Neural cell (in vitro differentiated cells): Measurements from ENCODE around the gene CA11.

Experiments used
- CTCF ChIP-seq: fragments of 450-650 bp; IDR thresholded peaks from 2 replicates; pipeline ENCODE4 v1.5.1; 2014; ENCODE audit warnings: antibody characterized with exemption, mild to moderate bottlenecking, moderate library complexity; ENCODE audit not compliant: poor library complexity, severe bottlenecking
- EP300 ChIP-seq: fragments of 450-650 bp; conservative IDR thresholded peaks from 2 replicates; pipeline ENCODE4 v1.6.1; 2014; ENCODE audit warnings: antibody characterized with exemption, mild to moderate bottlenecking, moderate library complexity; ENCODE audit not compliant: poor library complexity, severe bottlenecking
- EZH2 ChIP-seq: fragments of 200-600, 300-800 bp; shearing (Covaris generic), sonication (generic); IDR thresholded peaks from 2 replicates; pipeline ENCODE4 v1.6.1; 2014; ENCODE audit warnings: antibody characterized with exemption, low read length, borderline replicate concordance, mild to moderate bottlenecking; ENCODE audit not compliant: insufficient read depth, poor library complexity, severe bottlenecking
- MXI1 ChIP-seq: fragments of 450-650 bp; conservative IDR thresholded peaks from 2 replicates; pipeline ENCODE4 v1.6.1; 2014; ENCODE audit warnings: antibody characterized with exemption, mild to moderate bottlenecking; ENCODE audit not compliant: poor library complexity, severe bottlenecking
- POLR2AphosphoS5 ChIP-seq: IDR thresholded peaks from 2 replicates; pipeline ENCODE4 v1.6.1; 2012
- RAD21 ChIP-seq: fragments of 450-650 bp; conservative IDR thresholded peaks from 2 replicates; pipeline ENCODE4 v1.6.1; 2014; ENCODE audit warnings: antibody characterized with exemption, mild to moderate bottlenecking, moderate library complexity
- REST ChIP-seq: IDR thresholded peaks from 2 replicates; pipeline ENCODE4 v1.6.1; 2012; ENCODE audit warnings: borderline replicate concordance

- no peak for TF ChIP-seq EZH2
- TF ChIP-seq CTCF, result no peak
- TF ChIP-seq MXI1, result no peak
- no peak for TF ChIP-seq EP300
- TF ChIP-seq POLR2AphosphoS5, result no peak
- TF ChIP-seq REST, result no peak
- TF ChIP-seq RAD21, result no peak
Observed at GRCh38 chr19:48689449-48689848, 43.5 kb upstream of the CA11 start.
